Stimulated activated CD4-positive, alpha-beta T cell treated with anti-CD3 and anti-CD28 coated beads, Interleukin-1b, Interleukin-23, amount 100 ng/mL, for 1 hour (primary cell): Measurements from ENCODE around the gene ALG3.

Experiments
- DNase-seq, 2 donors: peaks; one replicate each; pipeline ENCODE4 v3.0.0-alpha.2; 2020; ENCODE audit warnings: low read depth in 2 of 2

The ALG3 gene

DNA sequence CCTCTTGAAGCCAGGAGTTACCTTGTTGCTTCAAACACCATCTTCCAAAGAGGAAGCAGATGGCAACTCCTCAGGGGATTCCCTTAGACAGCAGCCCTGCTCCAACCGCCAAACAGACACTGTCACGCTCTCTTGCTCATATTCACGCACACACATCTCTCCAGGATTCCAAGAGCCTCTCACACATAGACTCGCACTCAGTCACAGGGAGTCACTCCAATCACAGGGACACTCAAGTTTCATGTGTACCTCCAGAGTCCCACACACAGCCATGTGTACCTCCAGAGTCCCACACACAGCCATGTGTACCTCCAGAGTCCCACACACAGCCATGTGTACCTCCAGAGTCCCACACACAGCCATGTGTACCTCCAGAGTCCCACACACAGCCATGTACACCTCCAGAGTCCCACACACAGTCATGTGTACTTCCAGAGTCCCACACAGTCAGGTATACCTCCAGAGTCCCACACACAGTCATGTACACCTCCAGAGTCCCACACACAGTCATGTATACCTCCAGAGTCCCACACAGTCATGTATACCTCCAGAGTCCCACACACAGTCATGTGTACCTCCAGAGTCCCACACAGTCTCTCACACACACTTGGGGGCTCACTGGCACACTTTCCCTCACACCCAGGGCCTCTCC, 13.3 kb downstream of the ALG3 start:
- DNase-seq = no peak

DNA sequence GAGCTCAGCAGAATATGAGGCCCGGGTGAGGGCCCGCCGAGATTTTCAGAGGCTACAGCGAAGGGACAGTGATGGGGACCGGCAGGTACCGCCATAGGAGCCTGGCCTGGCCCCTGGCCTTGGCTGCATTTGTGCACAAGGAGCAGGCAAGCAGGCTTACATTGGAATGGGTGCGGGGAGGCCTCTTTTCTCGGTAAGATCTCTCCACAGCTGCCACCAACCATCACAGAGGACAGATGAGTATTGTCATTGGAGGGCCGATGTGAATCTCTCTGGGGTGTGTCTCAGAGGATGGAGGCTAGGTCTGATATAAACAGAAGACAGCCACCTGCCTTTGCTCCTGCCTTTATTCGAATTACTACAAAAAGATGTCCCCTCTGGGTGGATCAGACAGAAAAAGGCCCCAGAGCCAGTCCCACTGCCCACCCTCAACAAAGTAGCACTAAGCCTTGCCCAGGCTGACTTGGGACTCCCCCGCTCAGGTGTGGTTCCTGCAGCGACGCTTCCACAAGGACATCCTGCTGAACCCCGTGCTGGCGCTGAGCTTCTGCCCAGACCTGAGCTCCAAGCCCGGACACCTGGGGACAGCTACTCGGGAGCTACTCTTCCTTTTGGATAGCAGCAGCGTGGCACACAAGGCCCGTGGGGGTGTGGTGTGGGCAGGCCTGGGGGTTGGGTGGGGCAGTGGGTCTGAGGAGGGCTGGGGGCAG, 13.9 kb downstream of the ALG3 start:
- no peak for DNase-seq

DNA sequence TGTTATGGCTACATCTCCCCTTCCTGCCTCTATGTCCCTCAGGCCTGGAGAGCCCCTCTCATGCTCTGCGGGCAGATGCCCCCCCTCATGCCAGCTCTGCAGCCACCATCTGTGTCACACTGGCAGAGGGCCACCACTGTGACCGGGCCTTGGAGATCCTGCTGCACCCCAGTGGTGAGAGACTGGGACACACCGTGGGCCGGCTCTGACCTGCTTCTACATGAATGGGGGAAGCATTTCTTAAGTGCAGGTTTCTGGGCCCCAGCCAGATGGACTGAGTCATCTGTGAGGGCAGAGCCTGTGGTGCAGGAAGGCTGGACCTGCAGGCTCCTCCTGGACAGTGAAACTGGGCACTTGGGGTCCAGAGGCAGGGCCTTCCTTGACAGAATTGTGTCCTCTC, 14.5 kb downstream of the ALG3 start:
- no peak for DNase-seq

DNA sequence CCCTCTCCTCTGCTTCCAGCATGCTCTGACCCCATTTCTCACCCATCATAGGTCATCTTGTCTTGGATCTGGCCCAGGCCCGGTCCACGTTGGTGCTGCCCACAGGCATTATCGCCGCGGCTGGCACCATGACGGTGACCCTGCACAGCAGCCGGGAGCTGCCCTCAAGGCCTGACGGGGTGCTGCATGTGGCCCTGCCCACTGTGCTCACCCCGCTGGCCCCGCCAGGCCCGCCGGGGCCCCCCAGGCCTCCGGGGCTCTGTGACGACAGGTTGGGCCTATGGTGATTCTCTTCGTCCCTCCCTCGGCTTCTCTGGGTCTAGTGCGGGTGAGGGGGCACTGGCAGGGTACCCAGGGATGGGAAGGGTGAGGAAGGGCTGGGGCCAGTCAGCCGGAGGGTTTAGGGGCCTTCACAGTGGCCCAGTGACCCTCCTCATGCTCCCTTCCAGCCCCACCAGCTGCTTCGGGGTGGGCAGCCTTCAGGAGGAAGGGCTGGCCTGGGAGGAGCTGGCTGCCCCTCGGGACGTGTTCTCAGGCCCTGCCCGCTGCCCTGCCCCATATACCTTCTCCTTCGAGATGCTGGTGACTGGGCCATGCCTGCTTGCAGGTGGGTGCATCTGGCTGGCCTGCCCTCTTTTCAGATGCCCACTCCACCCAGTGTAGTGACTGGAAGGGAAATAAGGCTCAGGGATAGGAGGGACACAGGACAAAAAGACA, 15.5 kb downstream of the ALG3 start:
- DNase-seq = no peak

DNA sequence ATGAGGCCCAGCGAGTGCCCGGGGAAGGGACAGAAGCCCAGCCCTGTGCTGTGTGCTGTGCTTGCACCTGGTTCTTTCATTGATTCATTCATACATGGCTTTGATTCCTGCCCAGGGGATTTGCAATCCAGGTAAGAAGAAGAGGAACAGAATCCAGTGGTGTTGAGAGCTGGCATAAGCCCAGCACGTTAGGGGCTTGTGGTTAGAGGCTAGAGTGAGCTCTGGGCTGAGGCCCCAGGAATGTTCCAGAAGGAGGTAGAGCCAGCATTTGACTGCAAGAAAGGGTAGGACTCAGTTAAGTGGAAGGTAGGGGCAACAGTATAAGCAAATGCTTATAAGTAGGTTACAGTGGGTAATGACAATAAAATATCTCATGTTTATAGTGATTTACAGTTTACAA, 17.1 kb downstream of the ALG3 start:
- DNase-seq = no peak

DNA sequence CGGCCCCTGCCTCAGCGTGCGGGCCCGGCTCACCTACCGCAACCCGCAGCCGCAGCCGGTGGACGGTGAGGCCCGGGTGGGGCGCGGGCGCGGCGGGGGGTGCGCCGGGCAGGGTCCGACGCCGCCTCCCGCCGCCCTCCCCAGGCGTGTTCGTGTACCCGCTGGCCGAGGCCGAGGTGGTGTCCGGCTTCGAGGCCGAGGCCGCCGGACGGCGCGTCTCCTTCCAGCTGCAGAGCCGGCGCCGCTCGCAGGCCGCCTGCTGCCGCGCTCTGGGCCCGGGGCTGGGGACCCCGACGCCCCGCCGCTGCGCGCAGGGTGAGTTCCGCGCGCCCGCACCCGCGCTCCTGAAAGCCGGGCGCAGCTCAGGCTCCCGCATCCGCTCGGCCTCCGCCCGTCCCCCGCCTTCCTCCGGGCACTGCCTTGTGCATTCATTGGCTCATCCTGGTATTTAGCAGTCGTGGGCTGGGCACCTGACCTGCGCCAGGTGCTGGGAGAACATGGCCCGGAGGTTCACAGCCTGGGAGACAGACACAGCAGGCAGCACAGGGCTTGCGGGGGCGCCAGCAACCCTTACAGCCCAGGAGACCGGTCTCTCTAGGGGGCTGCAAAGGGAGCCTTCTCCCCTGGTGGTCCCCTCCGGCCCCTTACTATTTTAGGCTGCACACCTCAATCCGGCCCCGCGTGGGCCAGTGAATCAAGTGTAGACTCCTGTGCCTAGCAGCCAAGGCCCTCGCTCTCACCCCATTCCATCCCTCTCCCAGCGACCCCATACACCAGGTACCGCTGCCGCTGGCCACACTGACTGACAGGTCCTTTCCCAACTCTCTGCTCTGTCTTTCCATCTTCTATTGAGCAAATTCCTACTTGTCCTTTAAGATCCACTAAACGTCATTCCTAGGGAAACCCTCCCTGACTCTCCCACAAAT, 17.9 kb downstream of the ALG3 start:
- no peak for DNase-seq

DNA sequence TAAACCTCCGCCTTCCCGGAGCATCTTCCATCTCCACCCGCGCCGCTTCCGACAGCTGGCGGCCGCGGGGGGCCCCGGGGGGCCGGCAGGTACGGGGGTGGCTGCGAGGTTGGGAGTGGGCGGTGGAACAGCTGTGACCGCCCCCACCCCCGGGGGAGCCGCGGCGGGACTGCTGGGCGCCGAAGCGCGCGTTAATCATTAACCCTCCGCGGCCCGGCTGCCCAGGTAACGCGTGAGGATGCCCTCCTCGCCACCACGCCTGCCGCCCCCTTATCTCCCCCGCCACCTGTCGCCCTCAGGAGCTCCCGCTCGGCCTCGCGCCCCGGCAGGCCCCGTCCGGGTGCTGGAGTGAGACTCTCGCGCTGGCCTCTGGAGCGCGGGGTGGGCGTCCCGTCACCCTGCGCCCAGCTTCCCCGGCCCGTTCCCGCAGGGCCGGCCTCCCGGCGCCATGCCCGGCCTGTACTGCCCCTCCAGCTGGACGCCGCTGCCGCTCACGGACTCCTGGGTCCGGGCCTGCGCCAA, 18.6 kb downstream of the ALG3 start:
- no peak for DNase-seq

DNA sequence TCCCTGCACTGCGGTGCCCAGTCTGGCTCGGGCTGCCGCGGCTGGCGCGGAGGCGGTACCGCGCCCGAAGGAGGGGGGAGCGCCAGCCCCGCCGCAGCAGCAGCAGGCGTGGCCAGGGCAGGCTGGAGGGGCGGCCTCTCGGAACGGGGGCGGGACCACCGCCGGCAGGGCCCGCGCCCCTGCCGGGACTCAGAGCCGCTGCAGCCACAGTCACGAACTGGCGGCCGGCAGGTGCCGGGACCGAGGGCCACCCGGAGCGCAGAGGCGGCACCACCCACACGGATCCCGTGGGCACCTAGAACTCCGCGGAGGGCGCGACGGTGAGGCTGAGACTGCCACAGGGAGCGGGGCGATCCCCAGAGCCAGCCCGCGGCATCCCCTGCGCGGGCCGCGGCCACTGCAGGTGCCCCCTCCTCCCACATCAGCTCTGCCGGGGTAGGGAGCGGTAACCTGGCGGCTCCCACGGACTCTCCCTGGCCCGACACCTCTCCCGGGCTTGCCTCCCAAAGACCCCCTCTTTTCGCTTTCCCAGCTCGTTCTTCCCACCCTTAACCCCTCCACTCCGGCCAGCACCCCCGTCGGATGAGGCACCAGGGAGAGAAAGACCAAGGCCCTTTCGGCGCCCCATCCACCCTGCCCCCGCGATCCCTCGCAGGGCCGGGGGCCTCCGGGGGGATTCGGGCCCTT, 19.2 kb downstream of the ALG3 start, which contains the start of gene VWA5B2:
TSS of gene VWA5B2 (plus strand) at position 192 of the 687 bp plus-strand sequence. CDS start 944 bp downstream, outside the sequence.
- peak; percentile 34 to 40 for DNase-seq

DNA sequence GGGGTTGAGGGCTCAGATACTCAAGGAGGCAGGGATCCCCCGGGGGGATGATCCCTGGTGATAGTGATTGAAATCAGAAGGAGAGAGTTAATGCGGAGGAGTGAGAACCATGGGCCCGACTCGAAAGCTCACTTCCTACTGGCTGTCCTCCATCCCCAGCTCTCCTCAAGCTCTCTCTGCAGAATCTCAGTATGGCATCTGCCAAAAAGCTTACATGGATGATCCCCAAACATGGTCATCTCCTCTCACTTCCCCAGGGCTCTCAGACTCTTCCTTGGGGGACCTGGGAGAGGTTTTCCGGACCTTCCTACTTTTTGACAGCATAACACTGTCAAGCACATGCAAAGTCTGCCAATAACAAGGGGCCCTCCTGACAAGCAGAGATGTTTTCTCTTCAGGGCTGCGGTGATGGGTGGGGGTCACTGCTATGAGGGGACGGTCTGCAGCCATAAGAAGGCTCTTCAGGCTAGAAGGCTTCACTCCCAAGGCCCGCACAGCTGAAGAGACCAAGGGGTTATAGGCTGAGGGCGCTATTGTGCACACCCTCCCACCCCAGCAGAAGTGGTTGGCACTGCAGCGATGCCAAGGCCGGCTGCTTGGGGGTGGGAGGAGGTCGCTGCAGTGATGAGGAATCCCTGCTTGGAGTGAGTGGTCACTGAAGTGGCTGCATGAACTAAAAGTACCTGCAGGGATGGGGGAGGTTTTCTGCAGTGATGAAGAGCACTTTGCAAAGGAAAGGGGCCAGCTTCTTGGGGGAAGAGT, 20.2 kb downstream of the ALG3 start:
- DNase-seq = no peak

DNA sequence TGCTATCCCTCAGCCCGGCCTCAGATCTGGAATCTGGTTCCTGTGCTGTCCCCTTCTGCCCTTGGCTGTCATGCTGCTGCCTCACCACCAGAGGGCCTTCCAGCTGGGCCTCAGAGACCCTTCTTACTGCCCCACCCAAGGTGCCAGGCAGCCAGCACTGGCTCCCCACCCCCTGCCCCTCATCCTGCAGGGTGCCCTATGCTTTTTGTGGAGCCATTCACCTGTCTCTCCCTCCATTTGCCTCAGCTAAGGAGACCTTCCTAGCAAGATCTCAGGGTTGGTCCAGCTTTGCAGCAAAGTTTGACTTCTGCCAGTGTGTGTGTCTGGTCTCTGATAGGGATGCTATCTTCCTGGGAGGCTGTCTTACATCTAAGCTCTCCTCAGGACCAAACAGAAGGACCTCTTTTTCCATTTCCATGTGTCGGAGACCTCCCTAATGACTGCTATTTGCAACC, 21.3 kb downstream of the ALG3 start:
- DNase-seq = peak in 1 of 2 donors; percentile 29

DNA sequence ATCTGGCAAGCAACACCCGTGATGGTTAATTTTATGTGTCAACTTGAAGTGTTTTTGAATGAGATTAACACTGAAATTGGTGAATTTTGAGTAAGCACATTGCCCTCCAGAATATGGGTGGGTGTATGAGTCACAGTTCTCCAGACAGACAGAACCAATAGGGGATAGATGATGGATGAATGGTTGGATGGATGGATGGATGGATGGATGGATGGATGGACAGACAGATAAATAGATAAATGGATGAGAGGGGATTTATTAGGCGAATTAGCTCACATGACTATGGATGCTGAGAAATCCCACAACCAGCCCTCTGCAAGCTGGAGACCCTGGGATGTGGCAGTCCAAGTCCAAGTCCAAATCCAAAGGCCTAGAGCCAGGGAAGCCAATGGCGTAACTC, 24.8 kb downstream of the ALG3 start:
- DNase-seq = no peak

DNA sequence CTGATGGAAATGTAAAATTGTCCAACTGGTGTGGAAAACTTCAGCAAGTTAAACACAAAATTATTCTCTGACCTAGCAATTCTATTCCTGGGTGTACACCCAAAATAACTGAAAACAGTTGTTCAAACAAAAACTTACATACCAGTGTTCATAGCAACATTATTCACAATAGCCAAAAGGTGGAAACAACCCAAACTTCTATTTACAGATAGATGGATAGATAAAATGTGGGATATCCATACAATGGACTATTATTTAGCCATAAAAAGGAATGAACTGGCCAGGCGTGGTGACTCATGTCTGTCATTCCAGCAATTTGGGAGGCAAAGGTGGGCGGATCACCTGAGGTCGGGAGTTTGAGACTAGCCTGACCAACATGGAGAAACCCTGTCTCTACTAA, 26.2 kb downstream of the ALG3 start:
- DNase-seq = no peak

DNA sequence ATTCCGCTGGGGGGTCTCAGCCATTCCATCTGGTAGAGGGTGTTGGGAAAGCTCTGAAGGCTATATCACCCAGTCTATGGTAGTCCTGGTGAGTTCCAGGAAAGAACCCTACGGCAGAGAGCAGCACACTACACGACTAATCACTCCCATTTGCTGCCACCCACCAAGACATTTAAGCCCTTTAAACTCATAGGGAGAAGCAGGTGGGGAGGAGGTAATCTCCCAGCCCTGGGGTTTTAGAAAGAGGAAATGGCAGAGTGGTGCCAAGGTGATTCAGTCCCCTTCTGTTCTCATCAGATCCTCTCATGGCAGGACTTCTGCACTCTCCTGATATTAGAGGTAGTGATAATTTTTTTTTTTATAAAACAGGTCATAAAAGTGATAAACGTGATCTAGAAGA, 29.9 kb downstream of the ALG3 start:
- DNase-seq = no peak

DNA sequence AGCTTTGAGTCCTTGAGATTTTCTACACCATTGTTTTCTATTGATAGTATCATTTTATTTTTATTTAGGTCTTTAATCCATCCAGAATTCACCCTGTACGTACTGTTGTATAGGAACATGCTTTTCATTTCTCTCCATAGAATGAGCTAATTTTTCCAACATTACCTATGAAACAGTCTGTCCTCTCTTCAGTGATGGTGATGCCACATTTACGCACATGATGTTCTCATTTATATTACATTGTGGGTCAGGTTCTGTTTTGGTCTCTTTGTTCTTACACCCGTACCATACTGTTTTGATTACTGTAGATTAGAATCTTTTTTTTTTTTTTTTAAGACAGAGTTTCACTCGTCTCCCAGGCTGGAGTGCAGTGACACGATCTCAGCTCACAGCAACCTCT, 37.0 kb downstream of the ALG3 start:
- DNase-seq = no peak

DNA sequence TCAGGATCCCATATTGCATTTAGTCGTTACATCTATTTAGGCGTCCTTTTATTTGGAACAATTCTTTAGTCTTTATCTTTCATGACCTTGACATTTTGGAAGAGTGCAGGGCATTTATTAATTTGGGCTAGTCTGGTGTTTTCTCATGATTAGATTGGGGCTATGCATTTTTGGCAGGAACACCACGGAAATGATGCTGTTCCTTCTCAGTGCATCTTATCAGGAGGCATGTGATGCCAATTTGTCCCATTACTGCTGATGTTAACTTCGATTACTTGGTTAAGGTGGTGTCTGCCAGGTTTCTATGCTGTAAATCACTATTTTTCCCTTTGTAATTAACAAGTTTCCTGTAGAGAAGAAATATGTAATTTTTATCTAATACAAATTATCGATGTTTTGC, 37.5 kb downstream of the ALG3 start:
- no peak for DNase-seq

DNA sequence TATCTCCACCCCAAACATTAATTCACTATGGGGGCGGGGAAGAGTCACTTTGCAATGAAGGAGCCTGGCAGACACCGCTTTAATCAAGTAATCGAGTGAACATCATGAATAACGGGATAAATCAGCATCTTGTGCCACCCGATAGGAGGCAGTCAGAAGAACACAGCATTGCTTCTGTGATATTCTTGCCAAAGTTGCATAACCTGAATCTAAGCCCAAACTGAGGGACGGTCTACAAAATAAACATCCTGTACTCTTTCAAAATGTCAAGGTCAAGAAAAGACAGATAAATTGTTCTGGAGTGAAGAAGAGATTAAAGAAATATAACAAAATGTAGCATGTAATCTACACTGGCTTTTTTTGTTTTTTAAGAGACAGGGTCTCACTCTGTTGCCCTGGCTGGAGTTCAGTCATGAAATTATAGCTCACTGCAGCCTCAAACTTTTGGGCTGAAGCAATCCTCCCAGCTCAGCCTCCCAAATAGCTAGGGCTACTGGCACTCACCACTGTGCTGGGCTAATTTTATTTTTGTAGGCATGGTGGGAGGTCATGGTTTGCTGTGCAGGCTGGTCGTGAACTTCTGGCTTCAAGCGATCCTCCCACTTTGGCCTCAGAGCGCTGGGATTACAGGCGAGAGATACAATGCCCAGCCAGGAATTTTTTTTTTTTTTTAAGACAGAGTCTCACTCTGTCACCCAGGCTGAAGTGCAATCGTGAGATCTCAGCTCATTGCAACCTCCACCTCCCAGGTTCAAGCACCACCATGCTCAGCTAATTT, 39.4 kb downstream of the ALG3 start:
- no peak for DNase-seq

DNA sequence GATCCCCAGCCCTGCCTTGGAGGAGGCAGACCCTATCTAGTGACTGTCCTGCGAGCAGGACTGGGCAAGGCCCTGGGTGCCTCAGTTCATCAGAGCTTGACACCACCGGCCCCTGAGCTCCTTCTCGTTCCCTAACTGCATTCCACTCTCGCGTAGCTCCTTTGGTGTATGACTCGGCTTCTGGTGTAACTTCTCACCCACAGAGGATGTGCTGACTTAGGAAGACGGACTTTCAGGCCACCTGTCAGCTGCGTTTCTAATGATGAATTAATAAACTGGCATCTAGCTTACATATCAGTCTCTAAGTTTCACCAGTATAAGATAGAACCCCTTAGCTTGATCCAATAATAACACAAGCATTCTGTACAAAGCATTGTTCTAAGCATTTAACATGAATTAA, 45.2 kb downstream of the ALG3 start:
- no peak for DNase-seq

DNA sequence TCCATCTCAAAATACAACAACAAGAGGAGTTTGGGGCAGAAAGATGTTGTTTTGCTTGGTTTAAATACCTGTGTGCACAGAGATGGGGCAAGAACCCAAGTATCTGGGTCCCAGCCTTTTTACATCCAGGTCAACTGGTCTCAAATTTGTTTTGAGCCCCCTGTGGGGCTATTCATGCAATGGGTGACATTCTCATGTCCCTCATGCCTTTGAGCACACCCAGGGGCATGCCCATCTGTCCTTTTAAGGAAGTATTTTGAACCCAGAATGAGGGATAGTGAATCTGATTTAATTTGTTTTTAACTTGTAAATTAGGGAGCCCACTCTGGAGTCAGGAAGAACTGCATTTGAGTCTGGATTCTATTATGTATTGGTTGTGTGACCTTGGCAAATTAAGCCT, 47.9 kb downstream of the ALG3 start:
- DNase-seq = no peak

DNA sequence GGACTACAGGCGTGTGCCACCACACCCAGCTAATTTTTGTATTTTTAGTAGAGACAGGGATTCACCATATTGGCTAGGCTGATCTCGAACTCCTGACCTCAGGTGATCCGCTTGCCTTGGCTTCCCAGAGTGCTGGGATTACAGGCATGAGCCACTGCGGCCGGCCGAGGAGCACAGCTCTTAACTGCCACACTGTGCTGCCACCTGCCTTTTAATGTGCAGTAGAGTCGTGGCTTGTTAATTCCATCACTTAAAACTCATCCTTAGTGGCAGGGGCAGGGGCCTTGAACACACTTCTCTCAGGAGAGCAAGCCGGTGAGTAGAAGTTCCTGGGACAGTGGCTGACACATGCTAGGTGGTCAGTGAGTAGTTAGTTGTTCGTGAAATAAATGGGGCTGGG, 50.3 kb downstream of the ALG3 start:
- DNase-seq = no peak
